Measurements from ENCODE around the gene RAB9A.

Gene RAB9A

GRCh38 chrX:13747836-13748235, 58.9 kb downstream of the RAB9A start:
- no peak for DNase-seq (ENCODE audit: low spot score)

- no peak for DNase-seq (ENCODE audit: low spot score)
Observed at GRCh38 chrX:13748486-13748885, 59.6 kb downstream of the RAB9A start.

GRCh38 chrX:13750204-13750603, 61.3 kb downstream of the RAB9A start:
- DNase-seq (ENCODE audit: low spot score), result peak; percentile 18

GRCh38 chrX:13750812-13751211, 61.9 kb downstream of the RAB9A start:
- no peak for DNase-seq (ENCODE audit: low spot score)

GRCh38 chrX:13752141-13752540, 63.2 kb downstream of the RAB9A start:
- no peak for DNase-seq (ENCODE audit: low spot score)

GRCh38 chrX:13752646-13753045, 63.7 kb downstream of the RAB9A start:
- DNase-seq (ENCODE audit: low spot score), result no peak

GRCh38 chrX:13754765-13755164, 65.8 kb downstream of the RAB9A start:
- DNase-seq (ENCODE audit: low spot score), result no peak

GRCh38 chrX:13755254-13755653, 66.3 kb downstream of the RAB9A start:
- no peak for DNase-seq (ENCODE audit: low spot score)

- no peak for DNase-seq (ENCODE audit: low spot score)
Observed at GRCh38 chrX:13756381-13756780, 67.5 kb downstream of the RAB9A start.

- DNase-seq (ENCODE audit: low spot score), result no peak
Observed at GRCh38 chrX:13759152-13759718, 70.3 kb downstream of the RAB9A start.

Measured in SK-N-DZ (cell line).